ENCODE results near the gene CYB561. TPM values are rescaled to one million over a fixed set of nuclear protein-coding genes. Genes with fewer than 3 reads are reported as not detected.

CYB561 gene
- total RNA-seq, 4 donors from 2014 or later, result 46.2 to 129 (median 101) TPM

DNA sequence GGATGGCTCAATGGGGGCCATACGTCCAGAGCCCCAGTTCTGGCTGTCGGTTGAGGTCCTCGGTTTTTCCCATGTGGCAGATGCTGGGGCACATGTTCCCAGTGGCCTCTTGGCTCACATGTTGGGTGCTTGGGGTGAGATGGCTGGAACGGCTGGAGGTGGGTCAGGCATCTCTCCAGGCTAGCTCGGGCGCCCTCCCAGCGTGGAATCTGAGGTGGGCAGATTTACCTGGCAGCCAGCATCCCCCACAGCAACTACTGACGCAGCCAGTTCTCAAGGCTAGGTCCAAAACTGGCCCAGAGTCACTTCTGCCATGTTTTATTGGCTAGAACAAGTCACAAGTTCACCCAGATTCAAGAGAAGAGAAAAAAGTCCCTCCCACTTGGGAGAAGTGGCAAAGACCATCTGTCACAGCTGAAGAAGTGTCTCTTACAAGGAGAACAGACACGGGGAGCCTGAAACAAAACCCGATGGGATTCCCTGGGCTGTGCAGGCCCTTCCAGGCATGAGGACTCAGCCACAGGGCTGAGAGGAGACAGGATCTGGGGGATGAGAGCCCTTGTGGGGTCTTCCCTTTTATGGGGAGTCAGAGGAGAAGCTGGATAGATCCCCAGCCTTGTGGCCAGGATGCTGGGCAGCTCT, 46.0 kb upstream of the CYB561 start:
- no peaks in the 10 kb centered on the region for H3K4me1 ChIP-seq
- no peaks in the 10 kb centered on the region for H3K36me3 ChIP-seq
- no peaks in the 10 kb centered on the region for H3K27me3 ChIP-seq
- no peak for DNase-seq
- no peak for TF ChIP-seq POLR2A (IDR thresholded peaks at IDR 0.05)
- TF ChIP-seq, protein P1, sequence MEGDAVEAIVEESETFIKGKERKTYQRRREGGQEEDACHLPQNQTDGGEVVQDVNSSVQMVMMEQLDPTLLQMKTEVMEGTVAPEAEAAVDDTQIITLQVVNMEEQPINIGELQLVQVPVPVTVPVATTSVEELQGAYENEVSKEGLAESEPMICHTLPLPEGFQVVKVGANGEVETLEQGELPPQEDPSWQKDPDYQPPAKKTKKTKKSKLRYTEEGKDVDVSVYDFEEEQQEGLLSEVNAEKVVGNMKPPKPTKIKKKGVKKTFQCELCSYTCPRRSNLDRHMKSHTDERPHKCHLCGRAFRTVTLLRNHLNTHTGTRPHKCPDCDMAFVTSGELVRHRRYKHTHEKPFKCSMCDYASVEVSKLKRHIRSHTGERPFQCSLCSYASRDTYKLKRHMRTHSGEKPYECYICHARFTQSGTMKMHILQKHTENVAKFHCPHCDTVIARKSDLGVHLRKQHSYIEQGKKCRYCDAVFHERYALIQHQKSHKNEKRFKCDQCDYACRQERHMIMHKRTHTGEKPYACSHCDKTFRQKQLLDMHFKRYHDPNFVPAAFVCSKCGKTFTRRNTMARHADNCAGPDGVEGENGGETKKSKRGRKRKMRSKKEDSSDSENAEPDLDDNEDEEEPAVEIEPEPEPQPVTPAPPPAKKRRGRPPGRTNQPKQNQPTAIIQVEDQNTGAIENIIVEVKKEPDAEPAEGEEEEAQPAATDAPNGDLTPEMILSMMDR (IDR thresholded peaks at IDR 0.05), result no peak
- H3K4me3 ChIP-seq (replicated peaks in 1 of 3), result no peak overlapping the region
- intact Hi-C loops (cut with DNase I), result no loop called here
- H3K27ac ChIP-seq, result no peak overlapping the region
- WGBS, 2 donors, result 68 to 82% methylated on average over 10 of the region's 10 CpGs
- H3K9me3 ChIP-seq, result no peaks in the 10 kb centered on the region

DNA sequence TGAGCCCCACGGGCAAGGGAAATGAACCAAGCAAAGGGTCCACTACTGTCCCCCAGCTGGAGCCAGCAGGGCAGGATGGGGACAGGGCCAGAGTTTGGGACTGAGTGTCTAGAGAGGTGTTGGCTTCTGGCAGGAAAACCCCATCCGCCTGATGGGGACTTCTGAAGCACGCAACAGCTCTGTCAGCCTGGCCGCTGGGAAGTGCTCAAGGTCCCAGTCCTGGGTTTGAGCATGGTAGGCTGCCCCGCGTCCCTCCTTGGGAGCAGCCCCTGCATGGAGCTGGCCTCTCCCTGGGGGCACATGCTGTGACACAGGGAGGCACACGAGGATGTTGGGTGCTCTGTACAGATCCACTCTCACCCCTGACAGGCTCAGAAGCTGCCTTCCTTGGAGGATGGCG, 45.3 kb upstream of the CYB561 start:
- TF ChIP-seq POLR2A (IDR thresholded peaks at IDR 0.05), result no peak
- TF ChIP-seq, protein P1 (IDR thresholded peaks at IDR 0.05), result no peak
- Histone ChIP-seq H3K27ac (no peak overlapping the region), H3K4me1 (no peaks in the 10 kb centered on the region), H3K9me3 (no peaks in the 10 kb centered on the region), H3K4me3 (replicated peaks in 1 of 3) (no peak overlapping the region), H3K27me3 (no peaks in the 10 kb centered on the region), H3K36me3 (no peaks in the 10 kb centered on the region)
- intact Hi-C loops (cut with DNase I), result no loop called here
- 86 to 91% methylated on average over 7 of the region's 8 CpGs for WGBS, 2 donors
- no peak for DNase-seq

DNA sequence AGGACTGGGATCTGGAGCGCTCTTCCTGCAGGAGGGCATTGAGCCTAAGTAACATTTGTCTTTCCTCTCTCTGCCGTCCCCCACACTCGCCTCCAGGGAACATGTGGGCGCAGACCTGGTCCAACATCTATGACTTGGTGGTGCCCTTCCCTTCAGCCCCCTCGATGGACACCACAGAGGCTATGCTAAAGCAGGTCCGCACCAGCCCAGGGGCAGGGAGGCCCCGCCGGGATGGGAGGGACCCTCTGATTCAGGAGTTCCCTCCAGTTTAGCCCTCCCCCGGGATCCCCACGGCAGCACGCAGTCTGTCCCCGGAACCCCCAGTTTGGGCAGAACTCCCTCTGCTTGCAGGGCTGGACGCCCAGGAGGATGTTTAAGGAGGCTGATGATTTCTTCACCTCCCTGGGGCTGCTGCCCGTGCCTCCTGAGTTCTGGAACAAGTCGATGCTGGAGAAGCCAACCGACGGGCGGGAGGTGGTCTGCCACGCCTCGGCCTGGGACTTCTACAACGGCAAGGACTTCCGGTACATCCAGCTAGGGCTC, 44.8 kb upstream of the CYB561 start:
- Histone ChIP-seq H3K4me3 (replicated peaks in 1 of 3) (no peak overlapping the region), H3K9me3 (no peaks in the 10 kb centered on the region), H3K4me1 (no peaks in the 10 kb centered on the region), H3K36me3 (no peaks in the 10 kb centered on the region), H3K27me3 (no peaks in the 10 kb centered on the region), H3K27ac (no peak overlapping the region)
- intact Hi-C loops (cut with DNase I), result no loop called here
- TF ChIP-seq POLR2A (IDR thresholded peaks at IDR 0.05), result no peak
- TF ChIP-seq, protein P1 (IDR thresholded peaks at IDR 0.05), result no peak
- 93 to 95% methylated on average over 7 to 17 of the region's 22 CpGs for WGBS, 2 donors
- DNase-seq, result no peak

DNA sequence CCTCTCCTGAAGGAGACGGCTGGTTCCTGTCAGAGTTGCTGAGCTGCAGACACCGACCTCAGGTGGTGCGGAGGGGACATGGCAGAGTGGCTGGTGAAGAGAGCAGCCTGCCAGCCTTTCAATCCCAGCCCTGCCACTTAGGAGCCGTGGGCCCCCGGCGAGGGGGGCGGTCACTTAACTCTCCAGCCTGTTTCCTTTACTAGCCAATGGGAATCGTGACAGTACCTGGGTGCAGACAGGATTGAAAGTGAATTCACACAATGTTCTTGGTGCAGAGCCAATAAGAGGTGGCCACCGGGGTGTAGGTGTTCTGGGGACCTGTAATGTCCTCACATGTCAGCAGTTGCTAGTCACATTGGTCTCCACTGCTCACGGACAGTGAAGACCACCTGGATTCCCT, 44.2 kb upstream of the CYB561 start:
- peak; percentile 48 to 59 for DNase-seq
- Histone ChIP-seq H3K4me1 (no peaks in the 10 kb centered on the region), H3K27me3 (no peaks in the 10 kb centered on the region), H3K27ac (no peak overlapping the region), H3K36me3 (no peaks in the 10 kb centered on the region), H3K4me3 (replicated peaks in 1 of 3) (no peak overlapping the region), H3K9me3 (no peaks in the 10 kb centered on the region)
- intact Hi-C loops (cut with DNase I), result no loop called here
- 31 to 41% methylated on average over 10 of the region's 10 CpGs for WGBS, 2 donors
- TF ChIP-seq POLR2A (IDR thresholded peaks at IDR 0.05), result no peak
- TF ChIP-seq, protein P1 (IDR thresholded peaks at IDR 0.05), result peak in 1 of 6 experiments; percentile 19

DNA sequence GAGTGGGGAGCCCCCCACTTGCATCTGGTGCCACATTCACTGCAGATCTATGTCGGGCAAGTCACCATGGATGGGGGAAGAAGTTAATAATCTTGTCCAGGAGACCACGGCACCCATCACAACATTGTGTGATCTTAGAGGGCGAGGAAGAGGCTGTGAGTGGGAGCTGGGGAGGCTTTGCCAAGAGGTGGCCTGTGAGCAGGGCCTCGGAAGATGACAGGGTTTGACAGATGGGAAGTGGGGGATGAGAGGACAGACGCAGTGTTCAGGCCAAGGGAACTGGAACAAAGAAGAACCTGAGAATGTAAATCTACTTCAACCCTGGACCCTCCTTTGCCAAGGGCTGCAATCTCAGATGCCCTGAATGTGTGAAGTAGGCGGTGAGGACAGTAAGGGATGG, 43.2 kb upstream of the CYB561 start:
- Histone ChIP-seq H3K4me1 (no peaks in the 10 kb centered on the region), H3K4me3 (replicated peaks in 1 of 3) (no peak overlapping the region), H3K36me3 (no peaks in the 10 kb centered on the region), H3K27me3 (no peaks in the 10 kb centered on the region), H3K27ac (no peak overlapping the region), H3K9me3 (no peaks in the 10 kb centered on the region)
- WGBS, 2 donors, result 85 to 86% methylated on average over 6 of the region's 6 CpGs
- intact Hi-C loops (cut with DNase I), result no loop called here
- no peak for DNase-seq
- no peak for TF ChIP-seq POLR2A (IDR thresholded peaks at IDR 0.05)
